Glutamatergic neuron (in vitro differentiated cells): Measurements from ENCODE around the gene GTPBP2. TPM values are rescaled to one million over a fixed set of nuclear protein-coding genes. Genes with fewer than 3 reads are reported as not detected.

ENCODE experiments used
- DNase-seq: peaks from one replicate; pipeline ENCODE4 v3.0.0; 2022
- H3K27ac Mint-ChIP-seq: one replicate; pipeline ENCODE4 v1.8.0; 2020; ENCODE audit warnings: mild to moderate bottlenecking, mixed read lengths, inconsistent platforms; ENCODE audit not compliant: unreplicated experiment
- H3K27me3 Mint-ChIP-seq: one replicate; pipeline ENCODE4 v1.8.0; 2020; ENCODE audit warnings: mild to moderate bottlenecking, moderate library complexity, mixed read lengths, inconsistent platforms; ENCODE audit not compliant: unreplicated experiment
- H3K36me3 Mint-ChIP-seq: one replicate; pipeline ENCODE4 v1.8.0; 2020; ENCODE audit warnings: mild to moderate bottlenecking, mixed read lengths, inconsistent platforms; ENCODE audit not compliant: unreplicated experiment
- H3K4me1 Mint-ChIP-seq: one replicate; pipeline ENCODE4 v1.8.0; 2020; ENCODE audit warnings: mild to moderate bottlenecking, low read depth, mixed read lengths, inconsistent platforms; ENCODE audit not compliant: unreplicated experiment
- H3K4me3 Mint-ChIP-seq: one replicate; pipeline ENCODE4 v1.8.0; 2020; ENCODE audit warnings: mild to moderate bottlenecking, mixed read lengths, inconsistent platforms; ENCODE audit not compliant: unreplicated experiment
- H3K9me3 Mint-ChIP-seq: one replicate; pipeline ENCODE4 v1.8.0; 2020; ENCODE audit warnings: mild to moderate bottlenecking, moderate library complexity, mixed read lengths, inconsistent platforms; ENCODE audit not compliant: unreplicated experiment
- CTCF ChIP-seq: fragments of 200-600 bp; sonication (generic); IDR thresholded peaks from one replicate; pipeline ENCODE4 v1.5.0; 2021; ENCODE audit not compliant: partially characterized antibody, unreplicated experiment
- total RNA-seq: library from RNA; stranded (reverse); fragmentation: NEBNext Ultra II Directional; extraction: Animal tissue kit (Norgen Biotek cat#: 25700); gene quantifications from one replicate; pipeline ENCODE4 v1.2.1, GENCODE V29; 2021; ENCODE audit not compliant: unreplicated experiment

The GTPBP2 gene
- total RNA-seq, 1 donor from 2014 or later: 114 TPM

GRCh38 chr6:43613721-43614395 is 15.2 kb downstream of the GTPBP2 start:
- Mint-ChIP-seq H3K27ac (no peak overlapping the region), H3K4me3 (peak overlapping the region; percentile 2), H3K27me3 (no peaks in the 10 kb centered on the region), H3K4me1 (peaks cover 11% of the 10 kb centered on the region), H3K36me3 (no peaks in the 10 kb centered on the region), H3K9me3 (no peaks in the 10 kb centered on the region)
- no peak for DNase-seq
- TF ChIP-seq CTCF: no peak

- Mint-ChIP-seq H3K27ac (no peak overlapping the region), H3K4me1 (peaks cover 11% of the 10 kb centered on the region), H3K4me3 (no peak overlapping the region), H3K36me3 (no peaks in the 10 kb centered on the region), H3K9me3 (peaks cover 1% of the 10 kb centered on the region), H3K27me3 (no peaks in the 10 kb centered on the region)
- no peak for TF ChIP-seq CTCF
- DNase-seq: no peak
Measured at GRCh38 chr6:43610431-43610830, 18.6 kb downstream of the GTPBP2 start.

DNA sequence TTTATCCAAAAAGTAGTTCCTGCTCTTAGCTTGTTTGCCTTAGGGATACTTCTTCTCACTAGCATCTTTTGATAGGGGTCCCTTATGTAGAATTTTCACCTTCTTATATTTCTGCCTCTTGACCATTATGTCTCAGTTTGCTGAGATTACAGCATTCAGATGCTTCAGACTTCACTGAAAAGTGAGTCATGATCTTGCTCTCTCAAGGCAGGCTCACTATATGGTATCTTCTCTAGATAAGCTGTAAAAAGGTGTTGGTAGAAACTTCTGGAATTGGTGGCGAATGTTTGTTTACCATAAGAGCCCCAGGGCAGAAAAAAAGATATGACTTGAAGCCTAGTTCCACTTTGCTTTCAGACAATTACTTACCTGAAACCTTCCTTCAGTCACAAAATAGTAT is 19.7 kb downstream of the GTPBP2 start:
- no peak for DNase-seq
- no peak overlapping the region for H3K4me3 Mint-ChIP-seq
- no peaks in the 10 kb centered on the region for H3K36me3 Mint-ChIP-seq
- H3K9me3 Mint-ChIP-seq: peaks cover 1% of the 10 kb centered on the region
- no peak for TF ChIP-seq CTCF
- H3K27ac Mint-ChIP-seq: no peak overlapping the region
- H3K27me3 Mint-ChIP-seq: no peaks in the 10 kb centered on the region
- H3K4me1 Mint-ChIP-seq: peaks cover 11% of the 10 kb centered on the region

DNA sequence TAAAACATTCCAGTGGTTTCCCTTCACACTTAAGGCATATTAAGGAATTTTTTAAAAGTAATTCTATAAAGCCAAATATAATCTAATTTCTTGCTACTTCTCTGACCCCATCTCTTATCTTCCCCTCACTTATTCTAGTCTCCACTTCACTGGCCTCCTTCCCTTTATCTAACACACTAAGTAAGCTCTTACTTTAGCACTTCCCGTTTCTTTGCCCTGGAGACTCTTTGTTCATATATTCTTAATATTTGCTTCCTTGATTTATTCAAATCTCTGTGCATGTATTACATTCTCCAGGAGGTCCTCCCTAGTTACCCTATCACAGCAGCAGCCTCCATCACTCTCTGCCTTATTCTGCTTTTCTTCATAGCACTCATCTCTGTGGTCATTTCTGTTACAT is 20.3 kb downstream of the GTPBP2 start:
- no peak overlapping the region for H3K4me3 Mint-ChIP-seq

More for the DNA sequence above, 20.3 kb downstream of the GTPBP2 start:
- DNase-seq: no peak
- Mint-ChIP-seq H3K9me3 (peaks cover 1% of the 10 kb centered on the region), H3K36me3 (no peaks in the 10 kb centered on the region), H3K27ac (no peak overlapping the region), H3K27me3 (no peaks in the 10 kb centered on the region), H3K4me1 (peaks cover 7% of the 10 kb centered on the region)
- no peak for TF ChIP-seq CTCF
